GM23248 (cell line): ENCODE data around the gene MORC4.

Experiments
- EZH2 ChIP-seq: fragments of 200-600 bp; sonication (generic); IDR thresholded peaks from 2 replicates; pipeline ENCODE4 v1.6.1; 2018; ENCODE audit warnings: antibody characterized with exemption, mild to moderate bottlenecking; ENCODE audit not compliant: insufficient read depth, poor library complexity, severe bottlenecking
- EZH2phosphoT487 ChIP-seq: fragments of 200-600 bp; sonication (generic); IDR thresholded peaks from 2 replicates; pipeline ENCODE4 v1.6.1; 2018; ENCODE audit warnings: antibody characterized with exemption, moderate library complexity, mild to moderate bottlenecking, low read depth; ENCODE audit not compliant: insufficient read depth

GRCh38 chrX:107014936-107015335 lies 14.9 kb upstream of the MORC4 start:
- TF ChIP-seq EZH2 (no peak), EZH2phosphoT487 (no peak)
